Ishikawa (cell line): ENCODE measurements around the gene DPYSL3.

Source experiments
- CEBPB ChIP-seq: IDR thresholded peaks from 2 replicates; pipeline ENCODE4 v1.6.1; 2012
- CREB1 ChIP-seq: IDR thresholded peaks from 2 replicates; pipeline ENCODE4 v1.6.1; 2012; ENCODE audit warnings: low read depth
- EGR1 ChIP-seq: IDR thresholded peaks from 2 replicates; pipeline ENCODE4 v1.6.1; 2012
- EP300 ChIP-seq: IDR thresholded peaks from 2 replicates; pipeline ENCODE4 v1.6.1; 2012; ENCODE audit warnings: borderline replicate concordance
- FOXM1 ChIP-seq: IDR thresholded peaks from 2 replicates; pipeline ENCODE4 v1.6.1; 2012; ENCODE audit warnings: low read depth, borderline replicate concordance
- NFIC ChIP-seq: IDR thresholded peaks from 2 replicates; pipeline ENCODE4 v1.6.1; 2012
- RAD21 ChIP-seq: IDR thresholded peaks from 2 replicates; pipeline ENCODE4 v1.6.1; 2012; ENCODE audit warnings: low read depth
- TAF1 ChIP-seq: IDR thresholded peaks from 2 replicates; pipeline ENCODE4 v1.6.1; 2012; ENCODE audit warnings: low read depth, mild to moderate bottlenecking
- TCF12 ChIP-seq: IDR thresholded peaks from 2 replicates; pipeline ENCODE4 v1.6.1; 2012; ENCODE audit warnings: low read depth
- TEAD4 ChIP-seq: IDR thresholded peaks from 2 replicates; pipeline ENCODE4 v1.6.1; 2012
- YY1 ChIP-seq: IDR thresholded peaks from 2 replicates; pipeline ENCODE4 v1.6.1; 2012; ENCODE audit warnings: low read depth
- ZBTB7A ChIP-seq: IDR thresholded peaks from 2 replicates; pipeline ENCODE4 v1.6.1; 2012; ENCODE audit warnings: low read depth
- TF ChIP-seq, protein P1 (sequence below): IDR thresholded peaks from 2 replicates; pipeline ENCODE4 v1.6.1; 2012
- TF ChIP-seq, protein P2 (sequence below): IDR thresholded peaks from 2 replicates; pipeline ENCODE4 v1.6.1; 2012
- TF ChIP-seq, protein P3 (sequence below): IDR thresholded peaks from 2 replicates; pipeline ENCODE4 v1.6.1; 2012; ENCODE audit warnings: low read depth, mild to moderate bottlenecking

Gene DPYSL3

DNA sequence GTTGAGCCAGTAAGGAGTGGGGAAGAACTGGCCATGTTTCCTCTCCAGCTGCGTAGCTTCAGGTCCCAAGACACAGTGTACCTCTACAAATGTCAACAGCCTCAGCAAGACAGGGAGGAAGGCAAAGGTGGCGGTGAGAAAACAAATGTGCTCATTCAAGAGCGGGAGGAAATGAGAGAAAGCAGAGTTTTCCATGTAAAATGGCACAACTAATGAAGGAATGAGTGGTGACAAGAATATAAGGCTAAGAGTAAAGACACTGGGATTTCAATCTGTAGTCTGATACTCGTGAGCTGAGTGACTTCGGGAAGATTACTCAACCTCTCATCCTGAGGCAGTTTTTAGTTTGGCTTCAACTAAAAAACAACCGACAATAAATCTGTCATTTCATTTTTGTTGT is 67.6 kb downstream of the DPYSL3 start:
- TF ChIP-seq EGR1 (no peak), ZBTB7A (no peak), NFIC (no peak), TEAD4 (no peak)
- TF ChIP-seq, protein P1, sequence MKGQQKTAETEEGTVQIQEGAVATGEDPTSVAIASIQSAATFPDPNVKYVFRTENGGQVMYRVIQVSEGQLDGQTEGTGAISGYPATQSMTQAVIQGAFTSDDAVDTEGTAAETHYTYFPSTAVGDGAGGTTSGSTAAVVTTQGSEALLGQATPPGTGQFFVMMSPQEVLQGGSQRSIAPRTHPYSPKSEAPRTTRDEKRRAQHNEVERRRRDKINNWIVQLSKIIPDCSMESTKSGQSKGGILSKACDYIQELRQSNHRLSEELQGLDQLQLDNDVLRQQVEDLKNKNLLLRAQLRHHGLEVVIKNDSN: no peak

DNA sequence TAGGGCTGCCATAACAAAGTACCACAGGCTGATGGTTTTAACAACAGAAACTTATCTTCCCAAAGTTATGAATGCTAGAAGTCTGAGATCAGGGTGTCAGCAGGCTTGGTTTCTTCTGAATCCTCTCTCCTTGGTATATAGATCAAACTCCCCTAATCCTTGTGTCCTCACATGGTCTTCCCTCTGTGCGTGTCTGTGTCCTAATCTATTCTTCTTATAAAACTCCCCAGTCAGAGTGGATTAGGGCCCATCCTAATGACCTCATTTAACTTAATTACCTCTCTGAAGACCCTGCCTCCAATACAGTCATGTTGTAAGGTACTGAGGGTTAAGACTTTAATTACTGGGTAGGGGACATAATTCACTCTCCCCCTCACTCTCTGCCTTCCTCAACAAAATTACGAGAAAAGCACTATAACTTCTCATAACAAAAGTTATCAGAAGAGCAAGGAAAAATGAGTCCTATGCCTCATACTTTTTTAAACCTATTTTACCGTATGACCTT is 68.6 kb downstream of the DPYSL3 start:
- TF ChIP-seq, protein P2, sequence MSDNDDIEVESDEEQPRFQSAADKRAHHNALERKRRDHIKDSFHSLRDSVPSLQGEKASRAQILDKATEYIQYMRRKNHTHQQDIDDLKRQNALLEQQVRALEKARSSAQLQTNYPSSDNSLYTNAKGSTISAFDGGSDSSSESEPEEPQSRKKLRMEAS: no peak
- no peak for TF ChIP-seq TAF1
- TF ChIP-seq, protein P3, sequence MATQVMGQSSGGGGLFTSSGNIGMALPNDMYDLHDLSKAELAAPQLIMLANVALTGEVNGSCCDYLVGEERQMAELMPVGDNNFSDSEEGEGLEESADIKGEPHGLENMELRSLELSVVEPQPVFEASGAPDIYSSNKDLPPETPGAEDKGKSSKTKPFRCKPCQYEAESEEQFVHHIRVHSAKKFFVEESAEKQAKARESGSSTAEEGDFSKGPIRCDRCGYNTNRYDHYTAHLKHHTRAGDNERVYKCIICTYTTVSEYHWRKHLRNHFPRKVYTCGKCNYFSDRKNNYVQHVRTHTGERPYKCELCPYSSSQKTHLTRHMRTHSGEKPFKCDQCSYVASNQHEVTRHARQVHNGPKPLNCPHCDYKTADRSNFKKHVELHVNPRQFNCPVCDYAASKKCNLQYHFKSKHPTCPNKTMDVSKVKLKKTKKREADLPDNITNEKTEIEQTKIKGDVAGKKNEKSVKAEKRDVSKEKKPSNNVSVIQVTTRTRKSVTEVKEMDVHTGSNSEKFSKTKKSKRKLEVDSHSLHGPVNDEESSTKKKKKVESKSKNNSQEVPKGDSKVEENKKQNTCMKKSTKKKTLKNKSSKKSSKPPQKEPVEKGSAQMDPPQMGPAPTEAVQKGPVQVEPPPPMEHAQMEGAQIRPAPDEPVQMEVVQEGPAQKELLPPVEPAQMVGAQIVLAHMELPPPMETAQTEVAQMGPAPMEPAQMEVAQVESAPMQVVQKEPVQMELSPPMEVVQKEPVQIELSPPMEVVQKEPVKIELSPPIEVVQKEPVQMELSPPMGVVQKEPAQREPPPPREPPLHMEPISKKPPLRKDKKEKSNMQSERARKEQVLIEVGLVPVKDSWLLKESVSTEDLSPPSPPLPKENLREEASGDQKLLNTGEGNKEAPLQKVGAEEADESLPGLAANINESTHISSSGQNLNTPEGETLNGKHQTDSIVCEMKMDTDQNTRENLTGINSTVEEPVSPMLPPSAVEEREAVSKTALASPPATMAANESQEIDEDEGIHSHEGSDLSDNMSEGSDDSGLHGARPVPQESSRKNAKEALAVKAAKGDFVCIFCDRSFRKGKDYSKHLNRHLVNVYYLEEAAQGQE: no peak
- TF ChIP-seq EGR1: no peak
- no peak for TF ChIP-seq RAD21
- TF ChIP-seq CREB1: no peak

DNA sequence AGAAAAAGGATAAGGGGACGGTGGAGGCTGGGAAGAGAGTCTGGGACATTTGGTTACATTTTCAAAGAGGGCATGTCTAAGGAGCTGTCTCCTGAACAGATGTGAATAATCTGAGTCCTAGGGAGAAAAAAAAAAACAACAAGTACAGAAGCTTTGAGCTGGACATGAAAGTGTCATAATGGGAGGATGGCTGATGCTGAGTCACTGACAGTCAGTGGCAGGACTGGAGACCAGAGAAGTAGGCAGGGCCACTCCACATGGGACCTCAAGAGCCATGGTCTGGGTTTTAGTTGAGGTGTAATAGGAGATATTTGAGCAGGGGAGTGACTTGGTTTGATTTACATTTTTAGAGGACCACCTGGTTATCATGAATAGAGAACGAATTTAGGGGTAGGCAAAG is 70.6 kb downstream of the DPYSL3 start:
- TF ChIP-seq CREB1 (no peak), TCF12 (no peak), EP300 (no peak), ZBTB7A (no peak), RAD21 (no peak), EGR1 (no peak), FOXM1 (no peak), CEBPB (no peak), TAF1 (no peak), TEAD4 (no peak), YY1 (no peak), NFIC (no peak)
- TF ChIP-seq, protein P1: no peak
- TF ChIP-seq, protein P2: no peak
- TF ChIP-seq, protein P3: no peak

DNA sequence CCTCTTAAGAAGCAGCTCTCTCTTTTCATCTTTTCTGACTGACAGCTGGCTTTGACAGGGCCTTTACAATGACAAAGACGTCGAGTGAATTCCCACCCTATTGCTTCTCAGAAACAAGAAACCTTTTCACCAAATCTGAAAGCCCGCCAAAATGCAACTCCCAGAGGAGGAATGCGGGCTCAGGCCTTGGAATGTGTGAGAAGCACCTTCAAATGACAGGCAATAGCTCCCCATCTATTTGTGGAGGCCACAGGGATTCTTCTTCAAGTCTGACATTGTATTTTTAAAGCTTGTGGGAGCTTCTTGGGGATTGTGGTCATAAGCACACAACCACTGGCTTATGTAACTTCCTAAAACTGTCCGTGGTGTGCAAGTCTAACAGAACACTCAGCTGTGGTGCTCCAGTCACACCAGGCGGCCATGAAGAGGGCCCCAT is 72.7 kb downstream of the DPYSL3 start:
- TF ChIP-seq TCF12: no peak
- TF ChIP-seq EGR1: no peak
- TF ChIP-seq, protein P2: no peak
- no peak for TF ChIP-seq CEBPB
- TF ChIP-seq, protein P3: no peak
- TF ChIP-seq, protein P1: no peak
- TF ChIP-seq RAD21: no peak
- TF ChIP-seq YY1: no peak
- TF ChIP-seq TAF1: no peak

DNA sequence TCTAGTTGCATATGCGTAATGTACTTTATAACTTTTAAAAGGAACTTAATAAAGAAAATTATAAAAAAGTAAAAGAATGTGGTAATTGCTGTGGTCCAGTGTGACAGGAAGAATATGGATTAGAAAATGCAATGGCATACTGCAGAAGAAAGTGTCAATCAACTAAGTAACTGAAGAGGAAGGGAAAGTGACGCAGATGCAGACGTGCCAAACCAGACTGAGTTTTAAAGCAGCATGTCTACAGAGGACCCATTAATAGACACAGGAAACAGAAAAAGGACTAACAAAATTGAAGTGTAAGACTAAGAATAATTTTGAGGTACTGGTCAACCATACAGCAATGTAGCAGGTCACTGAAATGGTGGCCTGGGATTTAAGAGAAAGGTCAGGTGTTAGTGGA is 73.3 kb downstream of the DPYSL3 start:
- TF ChIP-seq RAD21: no peak
- no peak for TF ChIP-seq ZBTB7A
- TF ChIP-seq NFIC: no peak
- TF ChIP-seq FOXM1: no peak
- TF ChIP-seq, protein P1: no peak
- TF ChIP-seq, protein P2: no peak
- no peak for TF ChIP-seq TAF1
- no peak for TF ChIP-seq CEBPB
- TF ChIP-seq EP300: no peak
- TF ChIP-seq, protein P3: no peak
- TF ChIP-seq TCF12: no peak
- TF ChIP-seq TEAD4: no peak
- no peak for TF ChIP-seq CREB1
- no peak for TF ChIP-seq YY1
- no peak for TF ChIP-seq EGR1
